ENCODE results near the gene STK38L.

The STK38L gene

DNA sequence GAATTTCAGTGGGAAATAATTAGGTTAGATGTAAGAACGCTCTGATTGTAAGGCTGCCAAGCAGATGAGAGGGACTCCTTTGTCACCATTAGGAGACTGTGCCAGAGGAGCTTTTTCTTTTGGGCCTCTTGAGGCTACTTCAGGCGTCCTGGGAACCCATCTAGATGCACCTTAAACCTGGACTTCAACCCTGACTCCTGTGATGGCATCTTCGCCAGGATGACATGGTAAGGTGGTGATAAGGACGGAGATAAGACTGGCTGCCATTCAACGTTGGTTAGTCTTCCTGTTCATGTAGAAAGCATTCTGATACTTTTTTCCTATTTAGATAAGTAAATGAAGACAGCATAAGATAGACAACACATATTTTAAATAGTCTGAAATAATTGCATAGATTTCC is 36.3 kb downstream of the STK38L start:
- no peak for DNase-seq

DNA sequence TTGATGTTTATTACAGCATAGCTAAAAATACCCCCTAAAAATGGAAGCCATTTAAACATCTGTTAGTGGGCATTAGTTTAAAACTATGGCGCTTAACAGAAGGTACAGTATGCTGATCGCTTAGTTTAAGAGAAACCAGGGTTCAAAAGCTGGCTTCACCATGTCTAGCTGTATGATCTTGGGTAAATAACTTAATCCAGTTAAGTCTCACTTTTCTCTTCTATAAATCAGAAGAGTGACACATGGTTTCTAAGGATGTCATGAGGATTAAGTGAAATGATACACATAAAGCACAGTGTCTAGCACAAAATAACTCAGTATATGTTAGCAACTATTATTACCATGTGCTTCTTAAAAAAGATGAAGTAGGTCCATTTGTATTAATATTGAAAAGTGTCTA is 38.7 kb downstream of the STK38L start:
- no peak for DNase-seq

DNA sequence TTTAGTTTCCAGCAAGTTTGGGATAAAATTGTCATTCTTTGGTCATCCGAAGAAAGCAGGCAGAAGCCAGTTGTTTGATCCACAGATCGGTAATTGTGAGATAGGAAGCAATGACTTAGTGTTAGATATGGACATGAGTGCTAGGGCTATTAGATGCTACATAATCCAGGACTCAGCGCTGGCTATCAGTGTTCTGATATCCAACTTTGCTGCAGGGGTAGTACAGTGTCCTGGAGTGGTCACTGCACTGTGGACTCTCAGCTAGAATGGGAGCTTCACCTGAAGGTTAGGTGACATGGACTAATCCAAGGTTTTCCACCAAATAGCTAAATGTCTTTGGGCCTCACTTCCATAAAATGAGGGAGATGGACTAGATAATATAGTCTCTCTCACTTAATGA is 39.9 kb downstream of the STK38L start:
- no peak for DNase-seq

DNA sequence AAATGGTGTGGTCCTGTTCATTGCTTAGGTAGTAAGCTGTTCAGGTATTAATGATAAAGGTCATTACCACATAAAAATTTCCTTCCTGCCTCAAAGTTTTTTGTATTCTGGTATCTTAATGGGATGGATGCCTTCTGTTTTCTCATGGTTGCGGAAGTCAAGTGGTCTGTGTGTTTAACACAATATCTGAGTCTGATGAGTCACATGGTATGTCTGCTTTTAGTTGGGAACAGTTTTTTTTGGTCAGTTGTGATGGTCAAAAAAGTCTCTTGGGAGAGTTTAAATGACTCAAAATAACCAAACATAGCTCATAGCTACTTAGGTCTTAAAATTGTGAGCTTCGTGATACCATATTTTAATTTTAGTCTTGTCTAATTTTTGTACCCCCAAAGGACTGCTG is 40.7 kb downstream of the STK38L start:
- DNase-seq: no peak

DNA sequence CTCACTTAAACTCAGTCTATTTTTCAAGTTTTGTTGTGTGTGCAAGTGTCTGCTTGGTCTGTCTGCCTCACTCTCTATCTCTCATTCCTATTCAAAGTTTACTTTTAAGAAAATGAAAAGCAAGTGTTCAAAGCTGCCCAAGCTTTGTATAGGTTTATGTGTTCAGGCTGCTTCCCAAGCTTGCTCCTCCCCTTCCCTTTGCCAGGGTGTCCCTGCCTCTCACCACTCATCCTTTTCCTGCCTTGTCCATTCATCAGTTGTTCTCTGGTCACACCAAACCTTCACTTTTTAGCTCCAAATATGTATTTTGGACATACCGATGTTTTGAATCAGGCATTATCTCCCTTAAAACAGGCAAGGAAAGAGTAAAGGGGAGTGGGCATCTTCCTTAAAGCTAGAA is 41.3 kb downstream of the STK38L start:
- no peak for DNase-seq

DNA sequence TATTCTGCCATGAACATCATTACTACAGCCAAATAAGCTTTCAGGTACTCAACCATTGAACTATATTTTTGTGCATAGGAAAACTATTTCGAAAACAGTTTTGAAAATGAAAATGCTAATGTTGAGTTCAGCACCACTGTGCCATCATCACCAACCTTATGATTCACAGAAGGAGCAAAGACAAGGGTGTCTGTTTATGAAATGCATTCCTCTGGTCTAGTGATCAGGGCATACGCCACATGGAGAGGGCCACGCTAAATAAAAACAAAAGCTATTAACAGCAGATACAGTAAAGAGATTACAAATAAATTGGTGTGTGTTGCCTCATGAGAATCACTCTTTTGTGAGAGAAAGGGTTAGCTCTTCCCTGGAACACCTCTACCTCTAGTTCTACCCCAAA is 45.3 kb downstream of the STK38L start:
- DNase-seq: no peak

DNA sequence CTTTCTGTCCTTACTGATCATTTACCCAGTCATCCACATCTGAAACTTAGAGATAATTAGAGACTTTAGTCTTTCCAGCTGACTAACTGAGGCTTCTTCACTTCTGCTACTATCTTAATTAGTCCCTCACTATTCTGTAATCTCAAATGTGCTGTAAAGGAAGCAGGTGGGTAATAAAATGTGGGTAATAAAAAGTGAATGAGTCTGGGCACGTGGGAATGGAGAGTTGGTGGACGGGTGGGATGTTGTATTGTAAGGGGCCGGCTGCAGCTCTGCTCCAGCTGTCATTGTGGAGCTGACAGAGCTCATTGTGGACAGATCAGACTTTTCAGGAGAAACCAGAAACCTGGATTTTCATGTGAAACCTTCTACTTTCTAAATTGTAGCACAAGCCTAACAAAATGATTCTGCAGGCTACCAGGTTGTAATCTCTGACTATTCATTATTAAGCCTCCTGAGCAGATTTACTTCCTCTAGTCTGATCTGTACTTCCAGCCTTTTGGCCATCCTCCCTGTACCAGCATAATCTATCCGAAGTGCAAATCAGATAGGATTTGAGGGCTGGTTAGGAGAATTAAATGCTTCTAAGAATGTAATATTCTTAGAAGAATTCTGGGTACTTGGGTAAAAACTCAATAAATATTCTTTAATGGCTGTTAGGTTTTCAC is 46.5 kb downstream of the STK38L start:
- DNase-seq: no peak

DNA sequence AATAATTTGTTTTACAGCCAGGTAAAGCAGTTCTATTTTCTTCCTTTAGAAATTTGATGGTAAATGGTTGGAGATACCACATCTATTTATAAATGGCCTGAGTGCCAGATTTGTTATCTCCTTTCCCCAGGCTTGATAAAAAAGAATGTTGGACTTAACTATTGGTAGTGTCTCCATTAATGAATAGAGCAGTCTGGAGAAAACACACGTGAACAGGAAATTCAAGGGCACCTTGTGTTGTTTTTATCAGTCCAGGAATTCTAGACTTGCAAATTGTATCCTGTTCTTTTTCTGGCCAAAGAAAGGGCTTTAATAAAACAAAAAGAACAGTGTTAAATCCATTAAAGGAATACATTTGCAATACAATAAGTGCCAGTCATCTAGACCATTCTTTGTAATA is 47.8 kb downstream of the STK38L start:
- DNase-seq: no peak

DNA sequence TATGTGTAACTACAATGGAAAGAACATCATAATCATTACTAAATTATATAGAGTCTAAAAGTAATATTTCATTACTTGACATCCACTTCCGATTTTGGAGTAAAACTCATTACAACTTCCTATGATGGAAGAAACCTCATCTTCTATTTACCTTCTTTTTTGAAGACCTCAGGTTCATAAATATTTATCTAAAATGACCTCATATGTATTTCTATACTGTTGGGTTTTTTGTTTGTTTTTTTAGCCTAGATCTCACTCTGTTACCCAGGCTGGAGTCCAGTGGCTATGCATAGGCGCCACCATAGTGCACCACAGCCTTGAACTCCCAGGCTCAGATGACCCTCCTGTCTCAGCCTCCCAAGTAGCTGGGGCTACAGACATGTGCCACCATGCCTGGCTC is 48.6 kb downstream of the STK38L start:
- no peak for DNase-seq

DNA sequence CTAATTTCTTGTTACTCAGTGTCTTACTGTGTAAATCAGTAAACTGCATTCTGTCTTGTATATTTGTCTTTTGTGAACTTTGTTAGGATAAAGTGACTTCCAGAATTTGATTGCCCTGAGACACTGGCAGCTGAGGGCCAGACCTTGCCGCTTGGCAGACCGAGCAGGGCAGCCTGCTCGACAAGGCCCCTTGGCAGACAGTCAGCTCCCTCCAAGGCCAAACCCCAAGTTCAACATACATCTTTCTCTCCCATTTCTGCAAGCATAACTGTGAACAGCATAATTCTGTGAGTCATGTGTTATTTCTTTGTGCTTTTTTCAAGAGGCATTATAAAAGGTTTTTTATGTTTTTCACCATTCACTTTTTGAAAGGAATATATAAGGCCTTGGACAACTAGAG is 49.4 kb downstream of the STK38L start:
- no peak for DNase-seq

DNA sequence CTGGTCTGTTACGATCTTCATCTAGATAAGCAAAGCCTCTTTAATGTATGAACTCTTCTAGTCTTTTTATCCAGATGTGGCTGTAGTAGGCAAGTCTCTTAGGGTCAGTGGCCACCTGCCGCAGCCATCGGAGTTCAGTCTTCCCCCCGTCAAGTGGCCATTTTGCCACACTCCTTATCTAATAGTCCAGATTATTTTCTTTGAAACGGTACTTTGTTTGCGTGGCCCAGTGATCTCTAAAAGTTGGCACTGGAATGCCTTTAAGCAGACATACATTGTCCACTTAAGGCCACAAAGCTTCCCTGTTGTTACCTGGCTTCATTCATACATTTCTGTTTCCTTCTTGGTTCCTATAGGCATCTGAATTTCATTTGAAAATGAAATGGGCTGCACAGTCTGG is 52.6 kb downstream of the STK38L start:
- DNase-seq: no peak

DNA sequence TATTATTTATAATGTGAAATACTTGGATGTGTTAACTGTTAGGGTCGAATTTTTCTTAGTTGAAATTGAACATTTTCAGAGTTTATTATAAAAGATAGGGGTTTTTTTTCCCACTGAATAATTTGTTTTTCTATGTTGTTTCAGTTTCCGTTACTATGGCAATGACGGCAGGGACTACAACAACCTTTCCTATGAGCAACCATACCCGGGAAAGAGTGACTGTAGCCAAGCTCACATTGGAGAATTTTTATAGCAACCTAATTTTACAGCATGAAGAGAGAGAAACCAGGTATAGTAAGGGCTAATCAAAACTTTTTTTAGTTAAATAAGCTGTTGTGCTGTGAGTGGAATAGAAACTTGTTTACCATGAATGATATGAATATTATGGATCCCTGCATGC is 53.5 kb downstream of the STK38L start:
- no peak for DNase-seq

DNA sequence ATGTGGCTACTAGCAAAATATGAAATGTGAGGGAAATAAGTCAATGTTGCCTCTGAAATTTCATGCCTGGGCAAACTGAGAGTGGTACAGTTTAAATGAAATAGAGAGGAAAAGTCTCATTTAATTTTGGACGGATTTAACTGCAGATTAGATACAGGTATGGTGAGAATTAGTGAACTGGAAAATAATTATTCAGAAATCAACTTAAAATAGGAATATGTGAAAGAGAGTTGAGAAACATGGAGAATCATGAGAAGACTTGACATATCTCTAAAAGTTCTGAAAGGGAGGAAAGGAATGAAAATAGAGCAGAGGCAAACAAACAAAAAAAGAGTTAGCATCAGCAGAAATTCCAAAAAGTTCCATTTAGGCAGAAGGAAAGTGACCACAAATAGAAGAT is 55.0 kb downstream of the STK38L start:
- no peak for DNase-seq

DNA sequence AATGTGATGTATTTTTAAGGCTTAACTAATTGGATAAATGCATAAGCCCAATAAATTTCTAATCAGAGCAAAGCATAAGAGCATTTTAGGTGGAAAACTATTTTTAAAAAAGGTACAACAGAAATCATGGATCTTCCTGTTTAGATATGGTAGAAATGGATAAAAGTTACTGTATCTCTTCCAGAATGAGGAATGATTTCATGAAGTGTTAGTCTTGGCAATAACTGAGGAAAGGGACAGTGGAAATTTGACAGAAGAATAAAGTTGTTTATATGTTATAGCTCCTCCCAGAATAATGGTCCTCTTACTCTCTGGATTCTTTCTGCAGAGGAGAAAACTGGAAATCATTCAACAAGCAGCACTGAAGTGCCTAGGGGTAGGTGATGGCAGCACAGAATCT is 56.1 kb downstream of the STK38L start:
- DNase-seq: no peak

DNA sequence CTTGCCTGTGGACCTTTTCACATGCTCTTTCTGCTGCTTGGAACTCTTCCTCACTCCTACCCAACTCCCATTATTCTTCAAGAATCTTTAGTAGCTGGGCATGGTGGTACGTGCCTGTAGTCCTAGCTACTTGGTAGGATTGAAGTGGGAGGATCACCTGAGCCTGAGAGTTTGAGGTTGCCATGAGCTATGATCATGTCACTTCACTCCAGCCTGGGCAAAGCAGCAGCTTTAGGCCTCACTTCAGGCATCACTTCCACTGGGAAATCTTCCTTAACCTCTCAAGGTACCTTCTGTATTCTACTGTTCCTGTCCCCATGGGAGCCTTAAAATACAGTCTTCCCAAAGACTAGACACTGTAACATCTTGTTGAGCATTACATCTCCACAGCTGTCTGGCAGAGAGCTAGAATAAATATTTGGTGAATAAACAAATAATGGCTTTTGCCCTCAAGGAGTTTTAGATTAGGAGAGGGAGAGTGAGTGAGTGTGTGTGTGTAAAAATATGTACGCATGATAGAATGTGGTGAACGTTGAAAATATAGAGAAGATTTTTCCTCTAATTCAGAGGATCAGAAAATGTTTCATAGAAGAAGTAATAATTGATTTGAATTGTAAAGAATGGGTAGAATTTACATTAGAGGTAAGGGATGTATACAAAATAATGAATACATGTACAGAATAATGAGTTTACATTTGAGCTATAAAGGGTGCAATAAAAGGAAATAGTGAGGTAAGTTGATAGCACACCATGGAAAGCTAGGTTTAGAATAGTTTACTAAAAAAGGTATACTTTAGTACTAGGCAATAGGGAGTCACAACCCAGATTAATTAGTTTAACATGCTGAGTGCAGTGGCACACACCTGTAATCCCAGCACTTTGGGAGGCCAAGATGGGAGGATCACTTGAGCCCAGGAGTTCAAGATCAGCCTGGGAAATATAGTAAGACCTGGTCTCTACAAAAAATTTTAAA is 59.3 kb downstream of the STK38L start:
- no peak for DNase-seq

DNA sequence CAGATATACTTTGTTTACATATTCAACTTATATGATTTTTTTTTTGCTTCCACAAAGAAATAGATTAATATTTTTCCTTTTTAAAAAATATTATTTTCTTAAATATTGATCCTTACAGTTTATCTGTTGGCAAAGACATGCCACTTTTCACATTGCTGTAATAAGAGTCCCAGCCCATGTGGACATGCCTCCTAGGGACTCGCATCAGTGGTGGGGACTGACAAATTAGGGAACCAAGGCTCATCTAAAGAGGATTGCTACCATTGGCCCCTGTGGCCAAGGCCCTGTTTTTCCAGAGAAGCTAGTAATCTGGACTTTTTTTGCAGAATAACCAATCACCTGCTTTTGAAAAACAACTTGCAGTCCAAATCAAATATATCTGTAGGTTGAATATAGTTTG is 60.8 kb downstream of the STK38L start:
- DNase-seq: no peak

DNA sequence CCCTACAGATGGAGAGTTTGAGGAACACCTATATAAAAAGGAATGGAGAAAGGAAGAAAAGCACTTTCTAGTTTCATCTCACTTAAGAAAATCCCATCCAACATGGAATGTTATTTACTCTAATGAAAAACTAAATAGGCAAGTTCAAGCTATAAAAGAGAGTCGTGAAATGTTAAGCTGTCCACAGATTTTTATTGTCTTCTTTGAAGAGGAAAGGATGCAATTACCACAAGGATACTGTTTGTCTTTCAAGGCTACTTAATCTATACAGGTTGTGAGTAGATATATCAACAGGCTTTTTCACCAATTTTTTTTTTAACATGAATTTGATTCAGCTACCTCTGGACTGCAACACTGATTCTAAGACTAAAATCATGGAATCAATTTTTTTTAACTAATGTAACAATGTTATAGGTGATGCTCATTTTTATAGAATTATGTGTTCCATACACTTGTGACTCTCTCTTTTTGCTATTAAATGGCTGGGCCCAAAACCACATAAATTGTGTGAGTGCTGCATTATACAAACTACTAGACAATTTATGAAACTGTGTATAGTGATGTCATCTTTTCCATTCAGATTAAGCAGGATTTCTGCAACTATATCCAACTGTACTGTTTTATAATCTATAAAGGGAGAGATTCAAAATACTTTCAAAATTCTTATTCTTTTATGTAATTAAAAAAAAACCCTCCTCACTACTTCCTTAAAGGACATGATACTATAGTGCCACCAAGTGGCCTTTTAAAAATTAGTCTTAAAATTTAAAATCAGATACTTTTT is 61.8 kb downstream of the STK38L start:
- DNase-seq: no peak

DNA sequence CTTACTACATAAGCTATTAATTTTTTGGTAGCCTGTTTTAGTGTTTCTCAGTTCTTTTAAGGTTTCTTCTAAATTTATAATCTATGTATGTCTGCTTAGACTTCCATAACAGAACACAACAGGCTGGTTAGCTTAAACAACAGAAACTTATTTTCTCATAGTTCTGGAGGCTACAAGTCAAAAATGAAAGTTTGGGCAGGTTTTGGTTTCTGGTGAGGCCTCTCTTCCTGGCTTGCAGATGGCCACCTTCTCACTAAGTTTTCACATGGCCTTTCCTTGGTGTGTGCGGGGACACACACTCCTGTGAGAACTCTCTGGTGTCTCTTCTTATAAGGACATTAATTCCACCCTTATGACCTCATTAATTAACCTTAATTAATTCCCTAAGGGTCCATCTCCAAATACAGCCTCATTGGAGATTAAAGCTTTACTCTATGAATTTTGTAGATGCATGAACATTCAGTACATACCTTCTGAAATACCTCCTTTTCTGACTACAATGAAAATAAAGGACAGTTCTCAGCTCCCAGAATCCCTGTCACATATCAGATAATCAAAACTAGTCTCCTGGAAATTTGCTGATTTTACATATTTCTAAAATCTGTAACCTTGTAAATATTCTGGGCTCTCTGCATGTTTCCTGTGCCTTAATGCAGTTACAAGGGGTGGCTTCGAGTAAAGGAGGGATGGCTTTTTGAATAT is 65.4 kb downstream of the STK38L start:
- DNase-seq: no peak

DNA sequence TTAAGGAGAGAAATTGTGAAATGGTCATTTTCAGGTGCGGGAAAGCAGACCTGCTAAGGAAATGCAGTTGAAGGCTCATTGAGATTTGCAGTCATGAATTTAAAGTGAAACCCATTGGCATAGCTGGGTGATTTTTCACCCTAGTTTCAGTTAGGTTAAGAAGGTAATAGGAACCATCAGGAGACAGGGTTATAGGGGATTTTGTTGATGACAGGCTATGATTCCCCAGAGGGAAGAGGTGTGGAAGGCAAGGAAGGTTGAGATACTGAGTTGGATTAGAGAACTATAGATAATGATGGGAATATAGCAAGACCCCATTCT is 65.9 kb downstream of the STK38L start:
- no peak for DNase-seq

DNA sequence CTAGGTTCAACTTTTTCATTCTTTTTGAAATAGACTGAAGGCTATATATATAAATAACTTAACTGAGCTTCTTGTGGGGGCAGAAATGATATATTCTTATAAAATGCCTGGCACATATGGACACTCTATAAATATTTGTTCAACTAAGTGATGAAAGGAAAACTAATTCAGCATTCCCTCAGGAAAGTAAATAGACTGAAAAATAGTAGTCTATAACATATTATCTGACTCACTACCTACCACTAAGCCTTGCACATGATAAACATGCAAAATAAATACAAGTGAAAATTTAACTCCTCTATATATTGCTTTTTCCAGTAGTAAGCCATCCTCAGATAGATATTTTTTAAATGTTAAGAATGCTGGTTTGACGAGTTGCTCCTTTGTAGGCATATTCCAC is 72.9 kb downstream of the STK38L start:
- DNase-seq: no peak

DNA sequence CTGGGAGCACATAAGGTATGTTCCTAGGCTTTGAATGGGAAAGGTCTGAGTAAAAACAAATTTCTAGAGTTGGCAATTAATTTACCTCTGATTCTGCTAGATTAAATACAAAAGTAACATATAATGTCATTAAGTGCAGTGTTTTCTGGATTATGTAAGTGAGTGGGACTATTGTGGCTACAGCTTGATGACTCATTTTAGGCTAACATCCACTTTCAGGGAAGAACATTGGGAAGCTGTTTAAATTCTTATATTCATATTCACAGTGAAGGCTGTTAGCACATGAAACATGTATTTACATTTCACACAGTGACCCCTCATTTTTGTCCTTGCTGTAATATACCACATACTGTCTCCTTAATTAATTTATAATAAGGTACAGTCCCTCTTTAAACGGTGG is 75.3 kb downstream of the STK38L start:
- DNase-seq: no peak

DNA sequence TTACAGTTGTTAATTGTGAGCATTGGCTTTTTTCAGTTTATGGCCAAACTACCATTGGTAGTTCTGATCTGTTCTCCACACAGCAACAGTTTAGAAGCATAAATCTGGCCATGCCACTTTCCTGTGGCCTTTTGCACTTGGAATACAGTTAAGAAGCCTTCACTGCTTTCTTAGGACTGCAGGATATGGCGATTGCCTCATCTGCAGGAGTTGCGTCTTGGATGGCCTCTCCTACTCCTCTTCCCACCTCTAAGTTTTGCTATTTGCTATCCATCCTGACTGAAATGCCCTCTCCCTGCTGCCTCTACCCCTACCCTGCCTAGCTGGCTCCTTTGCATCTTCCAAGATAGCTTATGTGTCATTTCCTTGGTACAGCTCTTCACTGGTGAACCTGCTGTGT is 75.8 kb downstream of the STK38L start:
- no peak for DNase-seq

DNA sequence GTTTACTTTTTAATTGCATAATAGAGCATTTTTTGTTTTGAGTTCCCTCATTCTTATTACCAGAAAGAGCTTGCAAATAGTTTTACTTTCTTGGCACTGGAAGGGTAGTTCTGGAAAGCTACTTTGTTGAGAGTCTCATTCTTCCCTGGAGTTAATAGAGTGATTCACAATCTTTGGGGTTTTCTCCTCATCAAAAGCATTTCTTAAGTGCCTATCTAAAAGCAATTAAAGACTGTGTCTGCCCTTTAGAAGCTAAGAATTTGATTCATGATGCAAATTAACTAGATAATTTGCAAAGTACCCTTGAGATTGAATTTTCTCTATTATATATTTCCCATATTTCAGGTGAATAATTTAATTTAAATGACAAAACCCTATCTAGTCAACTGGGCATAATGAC is 80.4 kb downstream of the STK38L start:
- no peak for DNase-seq
